ENCODE measurements around the gene TXN.
"Not testable (repeated sequence)": the region's sequence is repeated elsewhere in the genome, so short reads cannot be mapped to it uniquely, and the experiment has no call there.

Gene TXN

GRCh38 chr9:110220809-110221208 is 35.5 kb downstream of the TXN start:
- H3K27me3 Mint-ChIP-seq: peaks cover 38% of the 10 kb centered on the region

GRCh38 chr9:110217656-110218099 is 38.6 kb downstream of the TXN start:
- ATAC-seq (replicated peaks; ENCODE audit: extremely low read depth, poor library complexity, severe bottlenecking): no peak
- no peak overlapping the region for H3K4me3 Mint-ChIP-seq
- no peak overlapping the region for H3K27ac Mint-ChIP-seq (ENCODE audit: low read depth)
- peaks cover 23% of the 10 kb centered on the region for H3K27me3 Mint-ChIP-seq
- no peaks in the 10 kb centered on the region for H3K36me3 Mint-ChIP-seq (ENCODE audit: insufficient read depth)
- no peaks in the 10 kb centered on the region for H3K9me3 Mint-ChIP-seq
- DNase-seq (ENCODE audit: low spot score in 2 of 2): no peak
- H3K4me1 Mint-ChIP-seq: no peaks in the 10 kb centered on the region

More at GRCh38 chr9:110220809-110221208, 35.5 kb downstream of the TXN start:
- Mint-ChIP-seq H3K36me3 (ENCODE audit: insufficient read depth) (no peaks in the 10 kb centered on the region), H3K27ac (ENCODE audit: low read depth) (no peak overlapping the region), H3K4me3 (no peak overlapping the region), H3K9me3 (no peaks in the 10 kb centered on the region), H3K4me1 (no peaks in the 10 kb centered on the region)
- no peak for ATAC-seq (replicated peaks; ENCODE audit: extremely low read depth, poor library complexity, severe bottlenecking)
- no peak for DNase-seq (ENCODE audit: low spot score in 2 of 2)

- Mint-ChIP-seq H3K27ac (ENCODE audit: low read depth) (no peak overlapping the region), H3K4me3 (no peak overlapping the region), H3K4me1 (no peaks in the 10 kb centered on the region), H3K36me3 (ENCODE audit: insufficient read depth) (no peaks in the 10 kb centered on the region), H3K9me3 (no peaks in the 10 kb centered on the region), H3K27me3 (peaks cover 23% of the 10 kb centered on the region)
- ATAC-seq (replicated peaks; ENCODE audit: extremely low read depth, poor library complexity, severe bottlenecking): no peak
- DNase-seq (ENCODE audit: low spot score in 2 of 2): no peak
Measured at GRCh38 chr9:110214586-110215355, 41.5 kb downstream of the TXN start.

- DNase-seq (ENCODE audit: low spot score in 2 of 2) (no peak), ATAC-seq (replicated peaks; ENCODE audit: extremely low read depth, poor library complexity, severe bottlenecking) (no peak)
- Mint-ChIP-seq H3K36me3 (ENCODE audit: insufficient read depth) (no peaks in the 10 kb centered on the region), H3K4me3 (no peak overlapping the region), H3K9me3 (no peaks in the 10 kb centered on the region), H3K27me3 (peaks cover 16% of the 10 kb centered on the region), H3K27ac (ENCODE audit: low read depth) (no peak overlapping the region), H3K4me1 (no peaks in the 10 kb centered on the region)
Measured at GRCh38 chr9:110214090-110214489, 42.2 kb downstream of the TXN start.

GRCh38 chr9:110213413-110214044 is 42.8 kb downstream of the TXN start:
- Mint-ChIP-seq H3K4me3 (no peak overlapping the region), H3K27ac (ENCODE audit: low read depth) (no peak overlapping the region), H3K27me3 (peaks cover 16% of the 10 kb centered on the region), H3K4me1 (no peaks in the 10 kb centered on the region), H3K36me3 (ENCODE audit: insufficient read depth) (no peaks in the 10 kb centered on the region), H3K9me3 (no peaks in the 10 kb centered on the region)
- ATAC-seq (replicated peaks; ENCODE audit: extremely low read depth, poor library complexity, severe bottlenecking) (no peak), DNase-seq (ENCODE audit: low spot score in 2 of 2) (no peak)

GRCh38 chr9:110208031-110208430 is 48.3 kb downstream of the TXN start, which contains the start of gene C9orf152:
Gene C9orf152, minus strand, starts transcription at chr9:110208159. Its CDS starts 580 bp downstream, at chr9:110207579.
- peaks cover 15% of the 10 kb centered on the region for H3K27me3 Mint-ChIP-seq
- H3K27ac Mint-ChIP-seq (ENCODE audit: low read depth): no peak within 1 kb of the TSS
- DNase-seq (ENCODE audit: low spot score in 2 of 2) (no peak), ATAC-seq (replicated peaks; ENCODE audit: extremely low read depth, poor library complexity, severe bottlenecking) (no peak)
- H3K36me3 Mint-ChIP-seq (ENCODE audit: insufficient read depth): no peaks in the 10 kb centered on the region
- H3K4me3 Mint-ChIP-seq: no peak within 1 kb of the TSS
- H3K4me1 Mint-ChIP-seq: no peaks in the 10 kb centered on the region
- no peaks in the 10 kb centered on the region for H3K9me3 Mint-ChIP-seq

GRCh38 chr9:110207071-110207641 is 49.2 kb downstream of the TXN start:
- no peak overlapping the region for H3K4me3 Mint-ChIP-seq
- H3K36me3 Mint-ChIP-seq (ENCODE audit: insufficient read depth): no peaks in the 10 kb centered on the region
- DNase-seq (ENCODE audit: low spot score in 2 of 2) (no peak), ATAC-seq (replicated peaks; ENCODE audit: extremely low read depth, poor library complexity, severe bottlenecking) (no peak)
- H3K27me3 Mint-ChIP-seq: peaks cover 15% of the 10 kb centered on the region
- no peaks in the 10 kb centered on the region for H3K4me1 Mint-ChIP-seq
- no peak overlapping the region for H3K27ac Mint-ChIP-seq (ENCODE audit: low read depth)
- no peaks in the 10 kb centered on the region for H3K9me3 Mint-ChIP-seq

- Mint-ChIP-seq H3K36me3 (ENCODE audit: insufficient read depth) (no peaks in the 10 kb centered on the region), H3K27ac (ENCODE audit: low read depth) (no peak overlapping the region), H3K4me1 (no peaks in the 10 kb centered on the region), H3K9me3 (no peaks in the 10 kb centered on the region), H3K27me3 (peaks cover 15% of the 10 kb centered on the region), H3K4me3 (no peak overlapping the region)
- ATAC-seq (replicated peaks; ENCODE audit: extremely low read depth, poor library complexity, severe bottlenecking): no peak
- DNase-seq (ENCODE audit: low spot score in 2 of 2): no peak
Measured at GRCh38 chr9:110206389-110206788, 49.9 kb downstream of the TXN start.

- H3K4me1 Mint-ChIP-seq; H3K27ac Mint-ChIP-seq (ENCODE audit: low read depth); H3K36me3 Mint-ChIP-seq (ENCODE audit: insufficient read depth); H3K4me3 Mint-ChIP-seq; ATAC-seq (replicated peaks; ENCODE audit: extremely low read depth, poor library complexity, severe bottlenecking); H3K9me3 Mint-ChIP-seq; DNase-seq (ENCODE audit: low spot score in 2 of 2): not testable (repeated sequence)
- peaks cover 15% of the 10 kb centered on the region for H3K27me3 Mint-ChIP-seq
Measured at GRCh38 chr9:110205612-110206011, 50.7 kb downstream of the TXN start.

- H3K36me3 Mint-ChIP-seq (ENCODE audit: insufficient read depth): no peaks in the 10 kb centered on the region
- no peaks in the 10 kb centered on the region for H3K4me1 Mint-ChIP-seq
- no peaks in the 10 kb centered on the region for H3K9me3 Mint-ChIP-seq
- DNase-seq (ENCODE audit: low spot score in 2 of 2) (no peak), ATAC-seq (replicated peaks; ENCODE audit: extremely low read depth, poor library complexity, severe bottlenecking) (no peak)
- H3K4me3 Mint-ChIP-seq: no peak overlapping the region
- no peak overlapping the region for H3K27ac Mint-ChIP-seq (ENCODE audit: low read depth)
- peaks cover 15% of the 10 kb centered on the region for H3K27me3 Mint-ChIP-seq
Measured at GRCh38 chr9:110202232-110202631, 54.1 kb downstream of the TXN start.

GRCh38 chr9:110199643-110200042 is 56.7 kb downstream of the TXN start:
- Mint-ChIP-seq H3K9me3 (no peaks in the 10 kb centered on the region), H3K4me3 (no peak overlapping the region), H3K27ac (ENCODE audit: low read depth) (no peak overlapping the region), H3K4me1 (no peaks in the 10 kb centered on the region), H3K36me3 (ENCODE audit: insufficient read depth) (no peaks in the 10 kb centered on the region), H3K27me3 (peaks cover 11% of the 10 kb centered on the region)
- DNase-seq (ENCODE audit: low spot score in 2 of 2): no peak
- ATAC-seq (replicated peaks; ENCODE audit: extremely low read depth, poor library complexity, severe bottlenecking): no peak

GRCh38 chr9:110198357-110198756 is 58.0 kb downstream of the TXN start:
- H3K27ac Mint-ChIP-seq (ENCODE audit: low read depth): no peak overlapping the region
- H3K4me1 Mint-ChIP-seq: no peaks in the 10 kb centered on the region
- H3K9me3 Mint-ChIP-seq: no peaks in the 10 kb centered on the region
- H3K36me3 Mint-ChIP-seq (ENCODE audit: insufficient read depth): no peaks in the 10 kb centered on the region
- H3K27me3 Mint-ChIP-seq: peaks cover 18% of the 10 kb centered on the region
- no peak for ATAC-seq (replicated peaks; ENCODE audit: extremely low read depth, poor library complexity, severe bottlenecking)
- no peak overlapping the region for H3K4me3 Mint-ChIP-seq
- no peak for DNase-seq (ENCODE audit: low spot score in 2 of 2)

Data from central memory CD8-positive, alpha-beta T cell (primary cell).